ENCODE results near the gene ZNF324.

DNA sequence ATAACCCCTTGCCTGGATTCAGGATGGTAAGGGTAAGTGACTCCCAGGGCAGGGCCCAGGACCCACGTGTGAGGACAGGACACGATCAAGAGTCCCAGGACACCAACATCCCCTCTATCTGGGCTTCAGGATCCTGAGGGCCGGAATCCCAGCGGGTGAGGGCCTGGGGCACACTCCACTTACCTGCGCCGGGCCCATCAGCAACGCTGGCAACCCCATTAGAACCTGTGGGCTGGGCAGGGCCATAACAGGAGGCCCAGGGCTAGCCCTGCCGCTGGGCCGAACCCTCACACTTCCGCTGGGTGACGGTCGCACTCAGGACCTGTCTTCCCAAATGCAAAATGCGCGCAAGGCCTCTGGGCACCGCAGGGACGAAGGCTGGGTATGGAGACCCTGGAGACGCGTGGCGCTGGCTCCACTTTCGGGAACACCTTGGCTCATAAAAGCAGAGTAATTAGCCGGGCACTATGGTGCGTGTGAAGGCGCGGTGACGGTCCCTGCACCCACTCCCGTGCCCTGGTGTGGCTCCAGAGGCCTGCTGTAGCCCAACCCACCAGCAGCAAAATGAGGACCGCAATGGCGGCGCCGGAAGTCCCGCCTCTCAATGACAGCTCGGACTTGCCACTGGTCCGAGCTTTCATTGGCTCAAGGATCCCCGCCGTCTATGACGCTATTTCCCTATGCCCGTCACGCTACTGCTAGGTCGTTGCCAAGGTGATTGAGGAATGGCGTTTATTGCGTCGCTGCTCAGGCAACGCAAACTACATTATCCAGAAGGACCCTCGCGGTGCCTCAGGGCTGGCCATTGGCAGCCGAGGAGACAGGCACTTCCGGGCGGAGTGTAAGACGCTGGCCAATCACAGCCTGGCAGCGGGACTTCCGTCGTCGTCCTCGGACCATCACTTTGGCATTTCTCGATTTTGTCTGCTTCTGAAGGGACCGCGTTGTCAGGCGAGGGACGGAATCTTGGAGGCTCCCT is 27.0 kb upstream of the ZNF324 start, which contains the start of gene ZNF132:
- TF ChIP-seq, protein P1, sequence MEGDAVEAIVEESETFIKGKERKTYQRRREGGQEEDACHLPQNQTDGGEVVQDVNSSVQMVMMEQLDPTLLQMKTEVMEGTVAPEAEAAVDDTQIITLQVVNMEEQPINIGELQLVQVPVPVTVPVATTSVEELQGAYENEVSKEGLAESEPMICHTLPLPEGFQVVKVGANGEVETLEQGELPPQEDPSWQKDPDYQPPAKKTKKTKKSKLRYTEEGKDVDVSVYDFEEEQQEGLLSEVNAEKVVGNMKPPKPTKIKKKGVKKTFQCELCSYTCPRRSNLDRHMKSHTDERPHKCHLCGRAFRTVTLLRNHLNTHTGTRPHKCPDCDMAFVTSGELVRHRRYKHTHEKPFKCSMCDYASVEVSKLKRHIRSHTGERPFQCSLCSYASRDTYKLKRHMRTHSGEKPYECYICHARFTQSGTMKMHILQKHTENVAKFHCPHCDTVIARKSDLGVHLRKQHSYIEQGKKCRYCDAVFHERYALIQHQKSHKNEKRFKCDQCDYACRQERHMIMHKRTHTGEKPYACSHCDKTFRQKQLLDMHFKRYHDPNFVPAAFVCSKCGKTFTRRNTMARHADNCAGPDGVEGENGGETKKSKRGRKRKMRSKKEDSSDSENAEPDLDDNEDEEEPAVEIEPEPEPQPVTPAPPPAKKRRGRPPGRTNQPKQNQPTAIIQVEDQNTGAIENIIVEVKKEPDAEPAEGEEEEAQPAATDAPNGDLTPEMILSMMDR (IDR thresholded peaks at IDR 0.05; ENCODE audit: insufficient read depth, low read length), result no peak
- no peak; the same call in 1 of the 2 replicates for TF ChIP-seq POLR2AphosphoS5 (IDR thresholded peaks at IDR 0.05; ENCODE audit: low read depth)
- peak; percentile 74 for TF ChIP-seq GABPA (IDR thresholded peaks at IDR 0.05; ENCODE audit: low read depth)

Data from HL-60 (cell line).